PC-9 (cell line): ENCODE data around the gene NMNAT3. TPM values are rescaled to one million over a fixed set of nuclear protein-coding genes. Genes with fewer than 3 reads are reported as not detected.

ENCODE experiments used
- BruUV-seq: library from RNA; stranded (reverse); fragments of 400-500 nt; replicated peaks from 2 replicates; lab custom pipeline; 2021; lab: Mats Ljungman, UMichigan
- CTCF ChIA-PET: fragments of 300-600 bp; sonication (Branson Sonifier 250); formaldehyde crosslinking; loops from one replicate; lab custom pipeline; 2022; ENCODE audit warnings: antibody characterized with exemption; lab: Charles Lee
- POLR2A ChIA-PET: fragments of 300-600 bp; sonication (Branson Sonifier 250); formaldehyde crosslinking; loops from one replicate; lab custom pipeline; 2022; ENCODE audit warnings: antibody characterized with exemption; ENCODE audit not compliant: unreplicated experiment; lab: Charles Lee
- DNase-seq, 2 experiments: peaks; one replicate each; pipeline versions ENCODE4 v3.0.0 to v3.0.0-alpha.2; 2015 to 2022; ENCODE audit warnings: mixed read lengths in 1 of 2
- H2AFZ ChIP-seq: fragments of 200-600 bp; sonication (generic); 2 replicates; pipeline ENCODE4 v1.8.1; 2017; ENCODE audit warnings: antibody characterized with exemption
- H3F3A ChIP-seq: fragments of 200-600 bp; sonication (generic); 2 replicates; pipeline ENCODE4 v1.8.1; 2017; ENCODE audit warnings: antibody characterized with exemption, mild to moderate bottlenecking, low read depth; ENCODE audit not compliant: insufficient read depth
- H3K27ac ChIP-seq: fragments of 200-600 bp; sonication (generic); 2 replicates; pipeline ENCODE4 v1.6.1; 2016; ENCODE audit warnings: mixed run types
- H3K27me3 ChIP-seq: fragments of 200-600 bp; sonication (generic); 2 replicates; pipeline ENCODE4 v1.6.1; 2016; ENCODE audit warnings: low read depth, mixed run types; ENCODE audit not compliant: insufficient read depth
- H3K36me3 ChIP-seq: fragments of 200-600 bp; sonication (generic); 2 replicates; pipeline ENCODE4 v1.6.1; 2016; ENCODE audit warnings: low read depth, mixed run types
- H3K4me1 ChIP-seq: fragments of 200-600 bp; sonication (generic); replicated peaks from 2 replicates; pipeline ENCODE4 v1.6.1; 2016; ENCODE audit warnings: mixed run types; ENCODE audit not compliant: insufficient read depth
- H3K4me2 ChIP-seq: fragments of 200-600 bp; sonication (generic); 2 replicates; pipeline ENCODE4 v1.6.1; 2017; ENCODE audit warnings: mixed run types
- H3K4me3 ChIP-seq: fragments of 200-600 bp; sonication (generic); 2 replicates; pipeline ENCODE4 v1.6.1; 2016; ENCODE audit warnings: mixed run types
- H3K79me2 ChIP-seq: fragments of 200-600 bp; sonication (generic); 2 replicates; pipeline ENCODE4 v1.6.1; 2017; ENCODE audit warnings: low read depth, mixed run types
- H3K9me2 ChIP-seq: fragments of 200-600 bp; sonication (generic); 2 replicates; pipeline ENCODE4 v1.8.1; 2017; ENCODE audit warnings: mild to moderate bottlenecking; ENCODE audit not compliant: insufficient read depth
- H3K9me3 ChIP-seq: fragments of 200-600 bp; sonication (generic); 2 replicates; pipeline ENCODE4 v1.8.1; 2016; ENCODE audit warnings: low read depth; ENCODE audit not compliant: insufficient read depth
- H4K20me1 ChIP-seq: fragments of 200-600 bp; sonication (generic); 2 replicates; pipeline ENCODE4 v1.8.1; 2017; ENCODE audit not compliant: insufficient read depth
- CTCF ChIP-seq: fragments of 200-600 bp; sonication (generic); conservative IDR thresholded peaks from 2 replicates; pipeline ENCODE4 v1.6.1; 2017; ENCODE audit warnings: mixed run types, antibody characterized with exemption, mild to moderate bottlenecking, moderate library complexity
- EZH2 ChIP-seq: fragments of 200-600 bp; sonication (generic); IDR thresholded peaks from 2 replicates; pipeline ENCODE4 v1.8.0; 2017; ENCODE audit warnings: antibody characterized with exemption, low read depth
- intact Hi-C: fragments of 100-400 bp; cut with micrococcal nuclease; formaldehyde crosslinking; loops from one replicate; pipeline ENCODE4 v1.10.0; 2022; ENCODE audit not compliant: unreplicated experiment
- total RNA-seq: library from RNA; stranded (reverse); gene quantifications from 2 replicates; pipeline ENCODE4 v1.2.3, GENCODE V29; 2021

NMNAT3 gene
- total RNA-seq, 1 experiment from 2014 or later = 1.6 TPM

GRCh38 chr3:139675327-139675726 lies 2.4 kb downstream of the NMNAT3 start:
- Histone ChIP-seq H3F3A (0 out of 2 replicates have a peak, but pooled peaks cover 7% of the 10 kb centered on the region), H3K4me2 (no peak overlapping the region), H3K27me3 (no peaks in the 10 kb centered on the region), H3K9me2 (no peaks in the 10 kb centered on the region), H2AFZ (no peak overlapping the region), H3K4me1 (0 out of 2 replicates have a peak, but pooled peaks cover 6% of the 10 kb centered on the region), H3K4me3 (no peak overlapping the region), H3K9me3 (no peaks in the 10 kb centered on the region), H3K36me3 (no peaks in the 10 kb centered on the region), H3K27ac (no peak overlapping the region), H3K79me2 (no peaks in the 10 kb centered on the region), H4K20me1 (no peaks in the 10 kb centered on the region; the same call in 1 of the 2 replicates)
- no TSS peak for BruUV-seq
- ChIA-PET CTCF (no interaction called here), POLR2A (no interaction called here)
- TF ChIP-seq CTCF = no peak
- no peak for TF ChIP-seq EZH2
- intact Hi-C loops = no loop called here
- DNase-seq = no peak

- no peak for DNase-seq
- BruUV-seq = no TSS peak
- POLR2A ChIA-PET = no interaction called here
- Histone ChIP-seq H3K27ac (no peak overlapping the region), H3K9me3 (no peaks in the 10 kb centered on the region), H4K20me1 (no peaks in the 10 kb centered on the region; the same call in 1 of the 2 replicates), H3K4me2 (no peak overlapping the region), H3K79me2 (no peaks in the 10 kb centered on the region), H3K36me3 (no peaks in the 10 kb centered on the region), H2AFZ (no peak overlapping the region), H3K9me2 (no peaks in the 10 kb centered on the region; the same call in 1 of the 2 replicates), H3K4me3 (no peak overlapping the region), H3K4me1 (0 out of 2 replicates have a peak, but pooled peaks cover 6% of the 10 kb centered on the region), H3K27me3 (no peaks in the 10 kb centered on the region), H3F3A (0 out of 2 replicates have a peak, but pooled peaks cover 7% of the 10 kb centered on the region)
- CTCF ChIA-PET = no interaction called here
- intact Hi-C loops = no loop called here
- TF ChIP-seq CTCF (no peak), EZH2 (no peak)
Measured at GRCh38 chr3:139674571-139675260, 3.1 kb downstream of the NMNAT3 start.

GRCh38 chr3:139672884-139673283 lies 4.9 kb downstream of the NMNAT3 start:
- no TSS peak for BruUV-seq
- no peak overlapping the region for H3K4me3 ChIP-seq
- POLR2A ChIA-PET = no interaction called here

More at GRCh38 chr3:139672884-139673283, 4.9 kb downstream of the NMNAT3 start:
- Histone ChIP-seq H3K36me3 (no peaks in the 10 kb centered on the region), H2AFZ (no peak overlapping the region), H3K79me2 (no peaks in the 10 kb centered on the region), H3K27ac (no peak overlapping the region), H3K9me3 (no peaks in the 10 kb centered on the region), H4K20me1 (no peaks in the 10 kb centered on the region; the same call in 1 of the 2 replicates), H3F3A (0 out of 2 replicates have a peak, but pooled peaks cover 7% of the 10 kb centered on the region), H3K4me1 (0 out of 2 replicates have a peak, but pooled peaks cover 6% of the 10 kb centered on the region), H3K9me2 (no peaks in the 10 kb centered on the region; the same call in 1 of the 2 replicates), H3K27me3 (no peaks in the 10 kb centered on the region), H3K4me2 (no peak overlapping the region)
- intact Hi-C loops = no loop called here
- CTCF ChIA-PET = no interaction called here
- no peak for DNase-seq
- no peak for TF ChIP-seq EZH2
- TF ChIP-seq CTCF = no peak
